HG02642 (cell line): Measurements from ENCODE around the gene XPR1.
"Not testable (repeated sequence)": the region's sequence is repeated elsewhere in the genome, so short reads cannot be mapped to it uniquely, and the experiment has no call there.

ENCODE experiments used
- ATAC-seq: cut with Tn5 transposase; IDR thresholded peaks from one replicate; pipeline ENCODE4 v1.9.1; 2021; ENCODE audit warnings: mild to moderate bottlenecking; ENCODE audit not compliant: unreplicated experiment, poor library complexity

Gene XPR1

DNA sequence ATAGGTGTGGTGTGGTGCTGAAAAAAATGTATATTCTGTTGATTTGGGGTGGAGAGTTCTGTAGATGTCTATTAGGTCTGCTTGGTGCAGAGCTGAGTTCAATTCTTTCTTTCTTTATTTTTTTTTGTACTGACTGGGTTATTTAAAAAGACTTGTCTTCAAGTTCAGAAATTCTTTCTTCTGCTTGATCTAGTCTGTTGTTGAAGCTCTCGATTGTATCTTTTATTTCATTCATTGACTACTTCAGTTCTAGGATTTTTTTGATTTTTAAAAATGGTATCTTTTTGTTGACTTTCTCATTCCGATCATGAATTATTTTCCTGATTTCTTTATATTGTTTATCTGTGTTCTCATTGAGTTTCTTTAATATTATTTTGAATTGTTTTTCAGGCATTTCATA, 70.6 kb downstream of the XPR1 start:
- ATAC-seq: not testable (repeated sequence)

GRCh38 chr1:180710746-180711145, 78.9 kb downstream of the XPR1 start:
- not testable (repeated sequence) for ATAC-seq

DNA sequence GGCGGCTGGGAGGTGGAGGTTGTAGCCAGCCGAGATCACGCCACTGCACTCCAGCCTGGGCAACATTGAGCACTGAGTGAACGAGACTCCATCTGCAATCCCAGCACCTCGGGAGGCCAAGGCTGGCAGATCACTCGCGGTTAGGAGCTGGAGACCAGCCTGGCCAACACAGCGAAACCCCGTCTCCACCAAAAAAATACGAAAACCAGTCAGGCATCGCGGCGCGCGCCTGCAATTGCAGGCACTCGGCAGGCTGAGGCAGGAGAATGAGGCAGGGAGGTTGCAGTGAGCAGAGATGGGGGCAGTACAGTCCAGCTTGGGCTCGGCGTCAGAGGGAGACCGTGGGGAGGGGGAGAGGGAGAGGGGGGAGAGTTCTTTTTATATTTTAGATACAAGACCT, 79.4 kb downstream of the XPR1 start:
- ATAC-seq: not testable (repeated sequence)

DNA sequence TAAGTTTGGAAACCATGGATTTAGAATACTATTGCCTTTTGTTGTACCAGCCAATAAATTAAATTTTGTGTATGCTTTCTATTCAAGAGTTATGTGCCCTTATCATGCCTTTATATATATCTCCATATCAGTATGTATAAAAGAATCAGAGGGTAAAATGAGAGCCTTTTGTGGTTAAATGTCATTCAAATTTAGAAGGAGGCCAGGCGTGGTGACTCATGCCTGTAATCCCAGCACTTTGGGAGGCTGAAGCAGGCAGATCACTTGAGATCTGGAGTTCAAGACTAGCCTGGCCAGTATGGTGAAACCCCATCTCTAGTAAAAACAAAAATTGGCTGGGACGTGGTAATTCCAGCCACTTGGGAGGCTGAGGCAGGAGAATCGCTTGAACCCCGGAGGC, 88.9 kb downstream of the XPR1 start:
- ATAC-seq: no peak

DNA sequence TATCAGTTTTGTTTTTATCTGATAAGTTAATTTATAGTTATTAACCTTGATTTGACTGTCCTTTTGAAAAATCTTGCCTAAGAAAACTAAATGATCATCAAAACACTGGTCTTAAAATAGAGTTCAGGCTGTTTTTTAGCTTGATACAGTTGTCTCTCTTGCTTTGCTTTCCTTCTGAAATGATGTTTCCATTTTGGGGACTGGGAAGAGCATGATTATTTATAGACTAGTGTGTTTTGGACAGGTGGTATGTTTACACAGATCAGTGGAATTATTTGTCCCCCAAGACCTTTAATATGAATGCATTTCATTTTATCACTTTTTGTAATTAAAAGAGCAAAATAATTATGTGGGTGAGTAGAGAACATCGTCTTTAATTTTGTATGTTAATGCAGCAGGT, 90.8 kb downstream of the XPR1 start:
- ATAC-seq: no peak

GRCh38 chr1:180724055-180724454, 92.2 kb downstream of the XPR1 start:
- no peak for ATAC-seq

- not testable (repeated sequence) for ATAC-seq
These were observed 94.2 kb downstream of the XPR1 start for GRCh38 chr1:180726024-180726423.

- not testable (repeated sequence) for ATAC-seq
These were observed 95.9 kb downstream of the XPR1 start for GRCh38 chr1:180727751-180728150.

GRCh38 chr1:180728472-180729106, 96.8 kb downstream of the XPR1 start:
- ATAC-seq: no peak

DNA sequence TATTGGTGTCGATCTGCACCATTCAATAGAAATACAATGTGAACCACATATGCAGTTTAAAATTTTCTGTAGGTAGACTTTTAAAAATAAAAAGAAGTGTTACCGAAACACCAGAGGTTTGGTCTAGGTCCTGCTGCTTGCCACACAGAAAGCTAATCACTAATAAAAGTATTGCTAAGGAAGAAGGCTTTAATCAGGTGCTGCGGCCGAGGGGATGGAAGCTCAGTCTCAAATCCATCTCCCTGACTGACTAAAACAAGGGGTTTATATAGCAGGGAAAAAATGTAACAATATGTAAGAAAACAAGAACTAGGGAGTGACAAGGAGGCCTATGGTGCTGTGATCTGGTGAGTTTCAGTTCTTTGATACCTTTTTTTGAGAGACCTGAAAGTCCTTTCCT, 99.3 kb downstream of the XPR1 start:
- no peak for ATAC-seq

DNA sequence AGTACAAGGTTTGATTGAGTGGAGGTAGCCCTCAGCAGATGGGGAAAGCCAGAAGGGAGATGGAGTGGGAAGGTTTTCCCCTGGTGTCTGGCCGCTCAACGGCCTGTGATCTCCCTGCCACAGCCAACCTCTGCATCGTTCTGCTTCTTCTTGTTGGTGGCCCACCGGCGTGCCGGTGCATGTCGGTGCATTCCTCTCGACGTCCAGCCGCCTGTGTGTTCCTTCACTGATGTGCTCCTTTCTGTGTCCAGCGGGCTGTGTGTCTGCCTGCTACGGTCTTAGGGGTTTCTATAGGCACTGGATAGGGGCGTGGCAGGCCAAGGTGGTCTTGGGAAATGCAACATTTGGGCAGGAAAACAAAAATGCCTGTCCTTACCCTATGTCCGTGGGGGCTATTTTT, 101.0 kb downstream of the XPR1 start:
- no peak for ATAC-seq

GRCh38 chr1:180734366-180734765, 102.5 kb downstream of the XPR1 start:
- ATAC-seq: no peak

- ATAC-seq: no peak
These were observed 110.8 kb downstream of the XPR1 start for GRCh38 chr1:180742663-180743062.

DNA sequence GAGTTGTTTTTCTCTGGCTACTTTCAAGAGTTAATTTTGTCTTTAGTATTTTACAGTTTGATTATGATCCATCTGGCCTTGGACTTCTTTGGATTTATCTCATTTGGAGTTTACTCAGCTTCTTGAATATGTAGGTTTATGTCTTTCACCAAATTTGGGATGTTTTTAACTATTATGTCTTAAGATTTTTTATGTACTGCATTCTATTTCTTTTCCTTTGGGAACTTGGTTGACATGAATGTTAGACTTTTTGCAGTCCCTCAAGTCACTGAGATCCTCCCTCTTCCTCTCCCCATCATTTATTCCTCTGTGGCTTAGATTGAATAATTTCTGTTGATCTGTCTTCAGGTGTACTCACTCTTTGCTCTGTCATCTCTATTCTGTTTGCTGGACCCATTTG, 112.0 kb downstream of the XPR1 start:
- ATAC-seq: no peak

- ATAC-seq: no peak
These were observed 113.3 kb downstream of the XPR1 start for GRCh38 chr1:180745098-180745497.

- ATAC-seq: no peak
These were observed 120.1 kb downstream of the XPR1 start for GRCh38 chr1:180751921-180752320.

DNA sequence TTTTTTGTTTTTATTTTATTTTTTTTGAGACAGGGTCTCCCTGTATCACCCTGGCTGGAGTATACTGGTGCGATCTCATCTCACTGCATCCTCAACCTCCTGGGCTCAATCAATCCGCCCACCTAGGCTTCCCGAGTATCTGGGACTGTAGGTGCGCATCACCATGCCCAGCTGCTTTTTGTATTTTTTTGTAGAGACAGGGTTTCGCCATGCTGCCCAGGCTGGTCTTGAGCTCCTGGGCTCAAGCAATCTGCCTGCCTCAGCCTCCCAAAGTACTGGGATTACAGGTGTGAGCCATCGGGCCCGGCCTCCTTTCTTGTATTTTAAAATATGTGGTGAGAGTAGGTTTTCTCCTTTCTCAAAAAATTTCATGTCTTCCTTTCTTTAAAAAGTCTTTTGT, 122.6 kb downstream of the XPR1 start:
- ATAC-seq: no peak

DNA sequence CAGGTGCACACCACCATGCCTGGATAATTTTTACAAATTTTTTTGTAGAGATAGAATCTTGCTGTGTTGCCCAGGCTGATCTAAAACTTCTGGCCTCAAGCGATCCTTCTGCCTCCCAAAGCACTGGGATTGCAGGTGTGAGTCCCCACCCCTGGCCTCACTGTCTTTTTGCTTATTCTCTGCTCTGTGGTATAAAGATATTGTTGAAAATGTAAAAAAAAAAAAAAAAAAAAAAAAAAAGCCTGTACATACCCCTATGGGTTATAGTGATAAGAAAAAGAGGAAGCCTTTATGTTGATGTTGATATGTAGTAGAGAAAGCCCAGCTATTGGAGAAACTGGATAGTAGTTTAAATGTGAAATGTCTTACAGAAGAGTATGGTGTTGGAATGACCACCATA, 125.8 kb downstream of the XPR1 start:
- no peak for ATAC-seq

GRCh38 chr1:180762796-180763195, 131.0 kb downstream of the XPR1 start:
- no peak for ATAC-seq

GRCh38 chr1:180765151-180765550, 133.3 kb downstream of the XPR1 start:
- ATAC-seq: no peak

DNA sequence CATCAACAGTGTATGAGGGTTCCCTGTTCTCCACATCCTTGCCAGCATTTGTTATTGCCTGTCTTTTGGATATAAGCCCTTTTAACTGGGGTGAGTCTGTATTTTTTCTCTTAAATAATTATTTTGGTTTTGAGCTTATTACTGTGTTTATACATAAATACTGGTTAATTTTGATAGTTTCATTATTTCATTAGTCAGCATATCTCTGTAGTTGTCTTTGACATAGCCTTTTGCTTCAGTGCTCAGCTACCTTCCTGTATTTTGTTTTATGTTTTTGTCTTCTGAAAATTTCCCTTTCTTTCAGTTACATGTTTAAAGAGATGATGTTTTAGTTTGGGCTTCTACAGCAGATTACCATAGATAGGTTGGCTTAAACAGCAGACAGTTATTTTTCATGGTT, 138.1 kb downstream of the XPR1 start:
- no peak for ATAC-seq

DNA sequence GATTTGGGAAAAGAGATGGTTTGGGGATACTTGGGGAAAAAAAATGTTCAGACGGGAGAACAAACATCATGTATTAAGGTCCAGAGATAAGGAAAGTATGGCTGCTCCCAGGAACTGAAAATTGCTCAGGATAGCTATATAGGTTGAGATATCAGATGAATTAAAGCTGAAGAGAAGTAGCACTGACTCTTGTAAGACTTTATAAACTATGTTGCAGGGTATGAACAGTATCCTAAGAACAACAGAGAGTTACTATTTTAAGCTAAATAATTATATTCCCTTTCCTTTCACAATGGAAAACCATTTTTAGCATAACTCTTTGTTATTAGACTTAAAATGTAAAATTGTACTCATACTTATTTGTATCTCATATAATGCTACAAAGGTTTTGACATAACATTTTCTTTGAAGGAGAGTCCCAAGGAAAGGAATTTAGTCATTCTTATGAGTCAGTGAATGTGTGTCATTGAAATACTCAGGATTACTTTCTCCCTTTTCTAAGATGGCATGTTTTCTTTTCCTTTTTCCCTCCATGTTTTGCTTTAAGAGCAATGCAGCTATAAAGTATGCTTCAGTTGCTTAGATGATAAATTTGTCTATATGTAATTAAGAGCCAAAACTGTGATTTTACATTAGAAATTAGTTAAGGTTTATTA, 141.5 kb downstream of the XPR1 start:
- ATAC-seq: no peak
